Renal cortical epithelial cell (primary cell): ENCODE measurements around the gene ZNF736. TPM values are rescaled to one million over a fixed set of nuclear protein-coding genes. Genes with fewer than 3 reads are reported as not detected.
"Not testable (repeated sequence)": the region's sequence is repeated elsewhere in the genome, so short reads cannot be mapped to it uniquely, and the experiment has no call there.

Experiments
- DNase-seq: peaks from one replicate; pipeline ENCODE4 v3.0.0-alpha.2; 2011; ENCODE audit warnings: low read depth
- total RNA-seq: library from RNA; depleted of rRNA; stranded (reverse); fragments of >200 nt; gene quantifications from 2 replicates; pipeline ENCODE4 v1.2.3, GENCODE V29; 2014

The ZNF736 gene
- total RNA-seq: 16.5 and 33.0 TPM in 2 replicates

- DNase-seq: peak; percentile 90
Measured at GRCh38 chr7:64313740-64314491, at the start of gene ZNF736. Gene ZNF736, plus strand, starts transcription at chr7:64313961. Its CDS starts 190 bp downstream, at chr7:64314151.

- DNase-seq: no peak
Measured at GRCh38 chr7:64266341-64266919, 47.3 kb upstream of the ZNF736 start.

- DNase-seq: no peak
Measured at GRCh38 chr7:64277630-64278029, 36.1 kb upstream of the ZNF736 start.

GRCh38 chr7:64294701-64295420, 18.9 kb upstream of the ZNF736 start:
- no peak for DNase-seq

- DNase-seq: not testable (repeated sequence)
Measured at GRCh38 chr7:64297418-64297817, 16.3 kb upstream of the ZNF736 start.

GRCh38 chr7:64300641-64301405, 12.9 kb upstream of the ZNF736 start:
- peak; percentile 6 for DNase-seq

GRCh38 chr7:64307254-64308015, 6.3 kb upstream of the ZNF736 start:
- peak; percentile 90 for DNase-seq

- DNase-seq: no peak
Measured at GRCh38 chr7:64308016-64308270, 5.8 kb upstream of the ZNF736 start.

GRCh38 chr7:64310426-64310825, 3.3 kb upstream of the ZNF736 start:
- DNase-seq: no peak

- no peak for DNase-seq
Measured at GRCh38 chr7:64312826-64313225, 935 bp upstream of the ZNF736 start.

- no peak for DNase-seq
Measured at GRCh38 chr7:64314566-64314965, 805 bp downstream of the ZNF736 start.

- not testable (repeated sequence) for DNase-seq
Measured at GRCh38 chr7:64316031-64316742, 2.4 kb downstream of the ZNF736 start.

- DNase-seq: no peak
Measured at GRCh38 chr7:64320547-64321513, 7.1 kb downstream of the ZNF736 start.

GRCh38 chr7:64324166-64324565, 10.4 kb downstream of the ZNF736 start:
- DNase-seq: peak; percentile 2

GRCh38 chr7:64348713-64349210, 35.0 kb downstream of the ZNF736 start:
- not testable (repeated sequence) for DNase-seq

- no peak for DNase-seq
Measured at GRCh38 chr7:64359543-64359942, 45.8 kb downstream of the ZNF736 start.

- no peak for DNase-seq
Measured at GRCh38 chr7:64371116-64371515, 57.4 kb downstream of the ZNF736 start.

GRCh38 chr7:64373017-64373416, 59.3 kb downstream of the ZNF736 start:
- DNase-seq: no peak

GRCh38 chr7:64400401-64400800, 86.6 kb downstream of the ZNF736 start:
- DNase-seq: no peak
